ENCODE measurements around the gene IFNB1.

DNA sequence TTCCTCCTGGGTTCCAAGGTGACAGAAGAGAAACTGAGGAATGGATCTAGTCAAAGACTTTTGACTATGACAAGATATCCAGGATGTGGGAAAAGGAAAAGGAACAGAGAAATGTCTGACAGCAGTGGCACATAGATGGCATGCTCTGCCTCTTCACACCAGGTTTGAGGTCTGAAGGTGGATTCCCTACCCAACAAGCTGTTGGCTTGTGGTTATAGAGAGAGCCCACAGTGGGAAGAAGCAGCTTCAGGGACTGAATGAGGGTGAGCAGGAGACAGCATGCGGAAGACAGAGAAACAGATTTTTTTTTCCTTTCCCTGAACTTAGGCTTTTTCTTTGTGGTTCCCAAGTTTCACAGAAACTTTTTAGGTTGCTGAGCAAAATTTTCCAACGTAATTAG lies 43.3 kb upstream of the IFNB1 start:
- TF ChIP-seq, protein P1, sequence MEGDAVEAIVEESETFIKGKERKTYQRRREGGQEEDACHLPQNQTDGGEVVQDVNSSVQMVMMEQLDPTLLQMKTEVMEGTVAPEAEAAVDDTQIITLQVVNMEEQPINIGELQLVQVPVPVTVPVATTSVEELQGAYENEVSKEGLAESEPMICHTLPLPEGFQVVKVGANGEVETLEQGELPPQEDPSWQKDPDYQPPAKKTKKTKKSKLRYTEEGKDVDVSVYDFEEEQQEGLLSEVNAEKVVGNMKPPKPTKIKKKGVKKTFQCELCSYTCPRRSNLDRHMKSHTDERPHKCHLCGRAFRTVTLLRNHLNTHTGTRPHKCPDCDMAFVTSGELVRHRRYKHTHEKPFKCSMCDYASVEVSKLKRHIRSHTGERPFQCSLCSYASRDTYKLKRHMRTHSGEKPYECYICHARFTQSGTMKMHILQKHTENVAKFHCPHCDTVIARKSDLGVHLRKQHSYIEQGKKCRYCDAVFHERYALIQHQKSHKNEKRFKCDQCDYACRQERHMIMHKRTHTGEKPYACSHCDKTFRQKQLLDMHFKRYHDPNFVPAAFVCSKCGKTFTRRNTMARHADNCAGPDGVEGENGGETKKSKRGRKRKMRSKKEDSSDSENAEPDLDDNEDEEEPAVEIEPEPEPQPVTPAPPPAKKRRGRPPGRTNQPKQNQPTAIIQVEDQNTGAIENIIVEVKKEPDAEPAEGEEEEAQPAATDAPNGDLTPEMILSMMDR (IDR thresholded peaks at IDR 0.05; ENCODE audit: poor library complexity) = no peak
- TF ChIP-seq EZH2phosphoT487 (IDR thresholded peaks at IDR 0.05; ENCODE audit: low read depth, severe bottlenecking, unreplicated experiment) (no peak), EZH2 (IDR thresholded peaks at IDR 0.05; ENCODE audit: borderline replicate concordance) (no peak)

Data from hepatocyte (in vitro differentiated cells).